OCI-LY7 (cell line): Measurements from ENCODE around the gene ARHGAP9. TPM values are rescaled to one million over a fixed set of nuclear protein-coding genes. Genes with fewer than 3 reads are reported as not detected.

ENCODE experiments used
- BruUV-seq: library from RNA; stranded (reverse); fragments of 400-500 nt; replicated peaks from 2 replicates; lab custom pipeline; 2021; lab: Mats Ljungman, UMichigan
- CTCF ChIA-PET: fragments of 300-600 bp; sonication (Branson Sonifier 250); formaldehyde crosslinking; loops from one replicate; lab custom pipeline; 2022; ENCODE audit warnings: antibody characterized with exemption; ENCODE audit not compliant: unreplicated experiment; lab: Charles Lee
- POLR2A ChIA-PET: fragments of 300-600 bp; sonication (Branson Sonifier 250); formaldehyde crosslinking; loops from one replicate; lab custom pipeline; 2022; ENCODE audit warnings: antibody characterized with exemption; lab: Charles Lee
- DNase-seq: peaks from one replicate; pipeline ENCODE4 v3.0.0-alpha.2; 2015; ENCODE audit warnings: low spot score
- H2AFZ ChIP-seq: fragments of 200-600 bp; sonication (generic), shearing (Covaris generic); 2 replicates; pipeline ENCODE4 v1.6.1; 2014; ENCODE audit warnings: mild to moderate bottlenecking, antibody characterized with exemption, low read length, moderate library complexity
- H3K27ac ChIP-seq: fragments of 200-600 bp; sonication (generic); 2 replicates; pipeline ENCODE4 v1.5.1; 2014; ENCODE audit warnings: mixed run types, low read depth, mild to moderate bottlenecking, moderate library complexity, low read length, inconsistent platforms; ENCODE audit not compliant: poor library complexity, severe bottlenecking
- H3K36me3 ChIP-seq: fragments of 200-600 bp; sonication (generic); 2 replicates; pipeline ENCODE4 v1.6.1; 2014; ENCODE audit warnings: mild to moderate bottlenecking, antibody characterized with exemption, low read length, moderate library complexity, mixed read lengths; ENCODE audit not compliant: insufficient read depth
- H3K4me1 ChIP-seq: fragments of 200-600 bp; sonication (generic); 2 replicates; pipeline ENCODE4 v1.5.1; 2014; ENCODE audit warnings: mild to moderate bottlenecking, low read length; ENCODE audit not compliant: insufficient read depth, poor library complexity, severe bottlenecking
- H3K4me2 ChIP-seq: fragments of 200-600 bp; sonication (generic); 2 replicates; pipeline ENCODE4 v1.6.1; 2014; ENCODE audit warnings: mild to moderate bottlenecking, low read length
- H3K4me3 ChIP-seq: fragments of 200-600 bp; sonication (generic); 2 replicates; pipeline ENCODE4 v1.5.1; 2014; ENCODE audit warnings: mild to moderate bottlenecking, low read depth, low read length; ENCODE audit not compliant: poor library complexity, severe bottlenecking
- H3K79me2 ChIP-seq: fragments of 200-600 bp; sonication (generic); 2 replicates; pipeline ENCODE4 v1.6.1; 2016; ENCODE audit warnings: low read depth, mild to moderate bottlenecking, low read length, moderate library complexity, mixed read lengths; ENCODE audit not compliant: insufficient read depth
- H3K9me2 ChIP-seq: fragments of 200-600 bp; sonication (generic); 2 replicates; pipeline ENCODE4 v1.6.1; 2016; ENCODE audit warnings: mild to moderate bottlenecking, low read length, mixed read lengths; ENCODE audit not compliant: insufficient read depth
- H3K9me3 ChIP-seq: fragments of 200-600 bp; sonication (generic); 2 replicates; pipeline ENCODE4 v1.6.1; 2014; ENCODE audit warnings: mild to moderate bottlenecking, mixed run types, low read length, mixed read lengths
- H4K20me1 ChIP-seq: fragments of 200-600 bp; sonication (generic); 2 replicates; pipeline ENCODE4 v1.6.1; 2014; ENCODE audit warnings: mild to moderate bottlenecking, antibody characterized with exemption, low read length, moderate library complexity, mixed read lengths; ENCODE audit not compliant: insufficient read depth
- EZH2phosphoT487 ChIP-seq: fragments of 200-600 bp; sonication (generic); IDR thresholded peaks from 2 replicates; pipeline ENCODE4 v1.6.1; 2018; ENCODE audit warnings: low read depth, borderline replicate concordance, mild to moderate bottlenecking, mixed run types, antibody characterized with exemption, low read length, moderate library complexity, mixed read lengths
- intact Hi-C: fragments of 100-400 bp; cut with micrococcal nuclease; formaldehyde crosslinking; loops from one replicate; pipeline ENCODE4 v1.10.0; 2022; ENCODE audit not compliant: unreplicated experiment
- total RNA-seq, 2 experiments: library from RNA; depleted of rRNA in 1 of 2; stranded (reverse); fragments of >200 nt in 1 of 2; shearing (Covaris generic) in 1 of 2; gene quantifications; 2 replicates each; pipeline ENCODE4 v1.2.3, GENCODE V29; 2014 to 2022
- TF ChIP-seq, protein P1 (sequence below): fragments of 200-600 bp; sonication (generic); conservative IDR thresholded peaks from 2 replicates; pipeline ENCODE4 v1.5.1; 2014; ENCODE audit warnings: mild to moderate bottlenecking, antibody characterized with exemption, low read length, moderate library complexity, mixed read lengths

Gene ARHGAP9
- total RNA-seq, 2 experiments from 2014 or later = 66.2 to 111 TPM

GRCh38 chr12:57438400-57438799 lies 41.3 kb downstream of the ARHGAP9 start:
- POLR2A ChIA-PET = no interaction called here

DNA sequence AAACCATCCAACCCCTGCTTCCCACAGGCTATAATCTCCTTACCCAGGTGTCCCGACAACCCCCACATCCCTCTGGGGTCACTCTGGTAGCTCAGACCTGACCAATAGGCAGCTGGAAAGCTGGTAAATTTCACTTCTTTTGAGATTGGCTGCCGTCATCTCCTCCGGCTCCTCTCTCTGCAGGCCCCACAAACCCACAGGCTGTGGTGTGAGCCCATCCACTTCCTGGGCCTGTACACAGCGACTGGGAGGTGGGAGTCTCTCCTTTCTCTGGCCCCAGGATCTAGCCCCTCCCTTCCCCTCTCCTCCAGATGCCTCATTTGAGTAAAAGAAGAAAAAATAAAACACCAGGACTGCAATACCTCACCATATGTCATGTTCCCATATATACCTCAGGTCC lies 44.4 kb downstream of the ARHGAP9 start:
- Histone ChIP-seq H3K79me2 (peaks cover under 1% of the 10 kb centered on the region; the same call in 1 of the 2 replicates), H3K36me3 (no peaks in the 10 kb centered on the region), H3K4me3 (no peak overlapping the region), H3K27ac (no peak overlapping the region), H3K4me2 (no peak overlapping the region), H2AFZ (peak overlapping the region; percentile 62; the same call in 1 of the 2 replicates), H4K20me1 (no peaks in the 10 kb centered on the region), H3K9me2 (no peaks in the 10 kb centered on the region), H3K4me1 (peaks cover 14% of the 10 kb centered on the region), H3K9me3 (no peaks in the 10 kb centered on the region)
- BruUV-seq = no TSS peak
- intact Hi-C loops = no loop called here
- no peak for DNase-seq
- no peak for TF ChIP-seq EZH2phosphoT487
- TF ChIP-seq, protein P1, sequence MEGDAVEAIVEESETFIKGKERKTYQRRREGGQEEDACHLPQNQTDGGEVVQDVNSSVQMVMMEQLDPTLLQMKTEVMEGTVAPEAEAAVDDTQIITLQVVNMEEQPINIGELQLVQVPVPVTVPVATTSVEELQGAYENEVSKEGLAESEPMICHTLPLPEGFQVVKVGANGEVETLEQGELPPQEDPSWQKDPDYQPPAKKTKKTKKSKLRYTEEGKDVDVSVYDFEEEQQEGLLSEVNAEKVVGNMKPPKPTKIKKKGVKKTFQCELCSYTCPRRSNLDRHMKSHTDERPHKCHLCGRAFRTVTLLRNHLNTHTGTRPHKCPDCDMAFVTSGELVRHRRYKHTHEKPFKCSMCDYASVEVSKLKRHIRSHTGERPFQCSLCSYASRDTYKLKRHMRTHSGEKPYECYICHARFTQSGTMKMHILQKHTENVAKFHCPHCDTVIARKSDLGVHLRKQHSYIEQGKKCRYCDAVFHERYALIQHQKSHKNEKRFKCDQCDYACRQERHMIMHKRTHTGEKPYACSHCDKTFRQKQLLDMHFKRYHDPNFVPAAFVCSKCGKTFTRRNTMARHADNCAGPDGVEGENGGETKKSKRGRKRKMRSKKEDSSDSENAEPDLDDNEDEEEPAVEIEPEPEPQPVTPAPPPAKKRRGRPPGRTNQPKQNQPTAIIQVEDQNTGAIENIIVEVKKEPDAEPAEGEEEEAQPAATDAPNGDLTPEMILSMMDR = no peak
- CTCF ChIA-PET = no interaction called here
- POLR2A ChIA-PET = no interaction called here

More at GRCh38 chr12:57438400-57438799, 41.3 kb downstream of the ARHGAP9 start:
- no peak overlapping the region for H3K4me2 ChIP-seq
- H3K9me3 ChIP-seq = no peaks in the 10 kb centered on the region
- no TSS peak for BruUV-seq
- H3K36me3 ChIP-seq = no peaks in the 10 kb centered on the region
- H3K4me3 ChIP-seq = no peak overlapping the region
- TF ChIP-seq, protein P1 = no peak
- TF ChIP-seq EZH2phosphoT487 = no peak
- DNase-seq = no peak
- H4K20me1 ChIP-seq = no peaks in the 10 kb centered on the region
- CTCF ChIA-PET = no interaction called here
- intact Hi-C loops = no loop called here
- H2AFZ ChIP-seq = no peak overlapping the region
- no peaks in the 10 kb centered on the region for H3K79me2 ChIP-seq
- peaks cover 6% of the 10 kb centered on the region for H3K4me1 ChIP-seq
- H3K9me2 ChIP-seq = no peaks in the 10 kb centered on the region
- no peak overlapping the region for H3K27ac ChIP-seq

GRCh38 chr12:57434517-57435223 lies 45.0 kb downstream of the ARHGAP9 start, which contains the start of gene INHBC:
Gene INHBC (plus strand): TSS chr12:57434784. CDS start chr12:57434887, 103 bp downstream.
- no peak within 1 kb of the TSS for H3K4me2 ChIP-seq
- peak within 1 kb of the TSS; percentile 62; the same call in 1 of the 2 replicates for H2AFZ ChIP-seq
- no peak within 1 kb of the TSS for H3K27ac ChIP-seq
- no TSS peak for BruUV-seq
- intact Hi-C loops = no loop called here
- no peak within 1 kb of the TSS for H3K4me3 ChIP-seq
- H3K9me2 ChIP-seq = no peaks in the 10 kb centered on the region
- DNase-seq = no peak
- no peaks in the 10 kb centered on the region for H4K20me1 ChIP-seq
- TF ChIP-seq EZH2phosphoT487 = no peak
- TF ChIP-seq, protein P1 = no peak
- H3K4me1 ChIP-seq = peaks cover 17% of the 10 kb centered on the region
- H3K79me2 ChIP-seq = peaks cover 6% of the 10 kb centered on the region
- ChIA-PET CTCF (no interaction called here), POLR2A (no interaction called here)
- H3K36me3 ChIP-seq = no peaks in the 10 kb centered on the region
- H3K9me3 ChIP-seq = no peaks in the 10 kb centered on the region
